Measurements from ENCODE around the gene NOP56. TPM values are rescaled to one million over a fixed set of nuclear protein-coding genes. Genes with fewer than 3 reads are reported as not detected.

Gene NOP56
- total and polyA plus RNA-seq, 12 donors: 37.1 to 77.1 (median 50.8) TPM

GRCh38 chr20:2619337-2619736 lies 33.1 kb upstream of the NOP56 start:
- peaks cover 0 to 18% (median 11%) of the 10 kb centered on the region in 7 donors for H3K27me3 ChIP-seq
- ATAC-seq (no peak), DNase-seq (no peak)
- peaks cover 0 to 20% (median 0%) of the 10 kb centered on the region in 11 donors for H3K9me3 ChIP-seq
- H3K4me3 ChIP-seq: no peak overlapping the region
- no peak for TF ChIP-seq CTCF (IDR thresholded peaks at IDR 0.05)
- no peaks in the 10 kb centered on the region for H3K4me1 ChIP-seq
- H3K27ac ChIP-seq: no peak overlapping the region
- H3K36me3 ChIP-seq: no peaks in the 10 kb centered on the region
- intact Hi-C loops (cut with DNase I): no loop called here
- 68 to 70% methylated on average over 2 of the region's 2 CpGs for WGBS, 2 donors

DNA sequence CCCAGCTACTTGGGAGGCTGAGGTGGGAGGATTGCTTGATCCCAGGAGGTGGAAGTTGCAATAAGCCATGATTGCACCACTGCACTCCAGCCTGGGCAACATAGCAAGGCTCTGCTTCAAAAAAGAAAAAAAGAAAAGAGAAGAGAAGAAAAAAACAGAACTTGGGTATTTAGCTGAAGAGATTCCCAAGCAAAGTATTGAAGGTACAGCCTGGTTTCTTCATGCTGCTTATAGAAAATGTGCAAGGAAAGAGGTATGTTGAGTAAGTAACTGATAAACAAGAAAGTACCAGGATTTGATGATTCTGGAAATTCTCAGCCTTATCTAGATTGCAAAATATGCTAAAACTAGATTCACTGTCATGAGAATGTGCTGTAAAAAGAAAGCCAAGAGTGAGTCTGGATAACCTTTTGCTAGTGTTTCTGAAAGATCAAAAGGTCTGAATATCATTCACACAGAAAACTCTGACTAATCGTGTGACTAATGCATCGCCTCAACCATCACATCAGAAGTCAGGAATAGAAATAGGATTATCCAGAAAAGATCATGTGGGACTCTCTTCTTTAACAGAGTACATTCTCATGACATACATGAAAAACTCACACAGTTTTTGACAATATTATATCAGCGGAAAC lies 32.4 kb upstream of the NOP56 start:
- Histone ChIP-seq H3K27me3 (peaks cover 0 to 18% (median 11%) of the 10 kb centered on the region in 7 donors), H3K27ac (no peak overlapping the region), H3K9me3 (peaks cover 0 to 14% (median 0%) of the 10 kb centered on the region in 11 donors), H3K4me3 (no peak overlapping the region), H3K4me1 (no peaks in the 10 kb centered on the region), H3K36me3 (no peaks in the 10 kb centered on the region)
- DNase-seq (no peak), ATAC-seq (no peak)
- WGBS, 2 donors: 86 to 91% methylated on average over 3 of the region's 3 CpGs
- TF ChIP-seq CTCF (IDR thresholded peaks at IDR 0.05): no peak
- intact Hi-C loops (cut with DNase I): no loop called here

- intact Hi-C loops (cut with DNase I): no loop called here
- Histone ChIP-seq H3K9me3 (peaks cover 0 to 29% (median 0%) of the 10 kb centered on the region in 11 donors), H3K36me3 (no peaks in the 10 kb centered on the region), H3K27me3 (peaks cover 0 to 12% (median 10%) of the 10 kb centered on the region in 7 donors), H3K27ac (no peak overlapping the region), H3K4me1 (no peaks in the 10 kb centered on the region), H3K4me3 (no peak overlapping the region)
- 70 to 74% methylated on average over 4 of the region's 4 CpGs for whole genome bisulfite sequencing, 2 donors
- no peak for TF ChIP-seq CTCF (IDR thresholded peaks at IDR 0.05)
- ATAC-seq (peak in 2 of 8 donors; percentile 17 to 62), DNase-seq (no peak)
Observed at GRCh38 chr20:2624190-2624589, 28.2 kb upstream of the NOP56 start.

- intact Hi-C loops (cut with DNase I): no loop called here
- Histone ChIP-seq H3K9me3 (peaks cover 0 to 27% (median 5%) of the 10 kb centered on the region in 11 donors), H3K4me1 (no peaks in the 10 kb centered on the region), H3K27ac (no peak overlapping the region), H3K4me3 (no peak overlapping the region), H3K27me3 (peaks cover 0 to 12% (median 3%) of the 10 kb centered on the region in 7 donors), H3K36me3 (no peaks in the 10 kb centered on the region)
- DNase-seq (no peak), ATAC-seq (no peak)
- 78 to 86% methylated on average over 2 of the region's 2 CpGs for WGBS, 2 donors
- TF ChIP-seq CTCF (IDR thresholded peaks at IDR 0.05): no peak
Observed at GRCh38 chr20:2625062-2625461, 27.4 kb upstream of the NOP56 start.

Measured in heart right ventricle (tissue), 16 donors.